HUES64 (cell line): ENCODE results near the gene KCTD16.

Source experiments
- H3K27ac ChIP-seq: 2 replicates; pipeline ENCODE4 v1.7.0; 2013; ENCODE audit warnings: low read depth, low read length, inconsistent platforms
- H3K27me3 ChIP-seq: 2 replicates; pipeline ENCODE4 v1.6.1; 2013; ENCODE audit warnings: mild to moderate bottlenecking, low read length; ENCODE audit not compliant: insufficient read depth
- H3K36me3 ChIP-seq: 2 replicates; pipeline ENCODE4 v1.6.1; 2013; ENCODE audit warnings: mild to moderate bottlenecking, low read length; ENCODE audit not compliant: insufficient read depth
- H3K4me1 ChIP-seq: 2 replicates; pipeline ENCODE4 v1.6.1; 2013; ENCODE audit warnings: mild to moderate bottlenecking, low read length, moderate library complexity; ENCODE audit not compliant: insufficient read depth
- H3K4me3 ChIP-seq: 2 replicates; pipeline ENCODE4 v1.5.1; 2013; ENCODE audit warnings: mild to moderate bottlenecking, low read length, moderate library complexity
- H3K9ac ChIP-seq: 2 replicates; pipeline ENCODE4 v1.6.1; 2013; ENCODE audit warnings: mild to moderate bottlenecking, low read depth, low read length
- H3K9me3 ChIP-seq: 2 replicates; pipeline ENCODE4 v1.6.1; 2013; ENCODE audit warnings: low read depth, low read length; ENCODE audit not compliant: insufficient read depth
- WGBS: fragments of 150-250, 120-280 bp; methylation state at CpG from one replicate; pipeline ENCODE4 v1.1.7; 2013; ENCODE audit warnings: missing lambda C conversion rate; 5-methylcytosine and 5-hydroxymethylcytosine counted together

The KCTD16 gene

GRCh38 chr5:144209361-144209760, 38.7 kb downstream of the KCTD16 start:
- H3K4me1 ChIP-seq: peaks cover 5% of the 10 kb centered on the region; the same call in 1 of the 2 replicates
- H3K36me3 ChIP-seq: no peaks in the 10 kb centered on the region
- no peak overlapping the region for H3K27ac ChIP-seq
- no peak overlapping the region for H3K4me3 ChIP-seq
- no peaks in the 10 kb centered on the region for H3K9me3 ChIP-seq
- 94% methylated on average over 4 of the region's 4 CpGs for WGBS
- H3K9ac ChIP-seq: no peak overlapping the region
- peaks cover 30% of the 10 kb centered on the region for H3K27me3 ChIP-seq

- peaks cover 17% of the 10 kb centered on the region for H3K27me3 ChIP-seq
- H3K4me1 ChIP-seq: no peaks in the 10 kb centered on the region
- H3K9ac ChIP-seq: no peak overlapping the region
- 100% methylated on average over 1 of the region's 1 CpG for WGBS
- H3K27ac ChIP-seq: no peak overlapping the region
- no peaks in the 10 kb centered on the region for H3K36me3 ChIP-seq
- H3K4me3 ChIP-seq: no peak overlapping the region
- H3K9me3 ChIP-seq: no peaks in the 10 kb centered on the region
Observed at GRCh38 chr5:144210655-144211054, 40.0 kb downstream of the KCTD16 start.

- Histone ChIP-seq H3K27ac (no peak overlapping the region), H3K36me3 (no peaks in the 10 kb centered on the region)
- 92% methylated on average over 3 of the region's 3 CpGs for WGBS
Observed at GRCh38 chr5:144219869-144220268, 49.2 kb downstream of the KCTD16 start.

GRCh38 chr5:144227363-144227999, 56.8 kb downstream of the KCTD16 start:
- WGBS: 93% methylated on average over 2 of the region's 2 CpGs
- H3K36me3 ChIP-seq: no peaks in the 10 kb centered on the region
- H3K9ac ChIP-seq: no peak overlapping the region

More at GRCh38 chr5:144219869-144220268, 49.2 kb downstream of the KCTD16 start:
- Histone ChIP-seq H3K9ac (no peak overlapping the region), H3K4me3 (no peak overlapping the region), H3K4me1 (no peaks in the 10 kb centered on the region), H3K27me3 (no peaks in the 10 kb centered on the region), H3K9me3 (no peaks in the 10 kb centered on the region)

GRCh38 chr5:144230806-144231205, 60.1 kb downstream of the KCTD16 start:
- 95% methylated on average over 3 of the region's 4 CpGs for WGBS

More at GRCh38 chr5:144227363-144227999, 56.8 kb downstream of the KCTD16 start:
- Histone ChIP-seq H3K27me3 (no peaks in the 10 kb centered on the region), H3K9me3 (no peaks in the 10 kb centered on the region), H3K4me3 (no peak overlapping the region), H3K27ac (no peak overlapping the region), H3K4me1 (no peaks in the 10 kb centered on the region)

GRCh38 chr5:144232285-144232684, 61.6 kb downstream of the KCTD16 start:
- 99% methylated on average over 5 of the region's 5 CpGs for WGBS
- no peak overlapping the region for H3K4me3 ChIP-seq
- H3K27ac ChIP-seq: no peak overlapping the region
- H3K36me3 ChIP-seq: no peaks in the 10 kb centered on the region
- no peak overlapping the region for H3K9ac ChIP-seq
- no peaks in the 10 kb centered on the region for H3K9me3 ChIP-seq
- H3K27me3 ChIP-seq: no peaks in the 10 kb centered on the region
- H3K4me1 ChIP-seq: no peaks in the 10 kb centered on the region

More at GRCh38 chr5:144230806-144231205, 60.1 kb downstream of the KCTD16 start:
- Histone ChIP-seq H3K9me3 (no peaks in the 10 kb centered on the region), H3K4me1 (no peaks in the 10 kb centered on the region), H3K27ac (no peak overlapping the region), H3K4me3 (no peak overlapping the region), H3K27me3 (no peaks in the 10 kb centered on the region), H3K36me3 (no peaks in the 10 kb centered on the region), H3K9ac (no peak overlapping the region)

GRCh38 chr5:144236499-144236898, 65.8 kb downstream of the KCTD16 start:
- H3K27me3 ChIP-seq: no peaks in the 10 kb centered on the region
- no peak overlapping the region for H3K4me3 ChIP-seq
- no peak overlapping the region for H3K27ac ChIP-seq
- WGBS: 98% methylated on average over 2 of the region's 2 CpGs
- H3K9ac ChIP-seq: no peak overlapping the region
- H3K9me3 ChIP-seq: no peaks in the 10 kb centered on the region
- H3K36me3 ChIP-seq: no peaks in the 10 kb centered on the region
- H3K4me1 ChIP-seq: peaks cover 9% of the 10 kb centered on the region; the same call in 1 of the 2 replicates

- Histone ChIP-seq H3K27ac (no peak overlapping the region), H3K9ac (no peak overlapping the region), H3K27me3 (no peaks in the 10 kb centered on the region), H3K4me3 (no peak overlapping the region), H3K36me3 (no peaks in the 10 kb centered on the region), H3K4me1 (peaks cover 9% of the 10 kb centered on the region; the same call in 1 of the 2 replicates), H3K9me3 (no peaks in the 10 kb centered on the region)
- WGBS: 91% methylated on average over 2 of the region's 2 CpGs
Observed at GRCh38 chr5:144237851-144238250, 67.2 kb downstream of the KCTD16 start.

- Histone ChIP-seq H3K9me3 (no peaks in the 10 kb centered on the region), H3K9ac (no peak overlapping the region), H3K4me1 (peaks cover 17% of the 10 kb centered on the region)
Observed at GRCh38 chr5:144247131-144247530, 76.5 kb downstream of the KCTD16 start.

GRCh38 chr5:144248015-144248414, 77.3 kb downstream of the KCTD16 start:
- no peak overlapping the region for H3K9ac ChIP-seq
- no peaks in the 10 kb centered on the region for H3K27me3 ChIP-seq
- H3K4me3 ChIP-seq: no peak overlapping the region
- H3K36me3 ChIP-seq: no peaks in the 10 kb centered on the region
- WGBS: 90% methylated on average over 2 of the region's 2 CpGs
- peaks cover 17% of the 10 kb centered on the region for H3K4me1 ChIP-seq
- no peak overlapping the region for H3K27ac ChIP-seq
- no peaks in the 10 kb centered on the region for H3K9me3 ChIP-seq

More at GRCh38 chr5:144247131-144247530, 76.5 kb downstream of the KCTD16 start:
- H3K27me3 ChIP-seq: no peaks in the 10 kb centered on the region
- H3K36me3 ChIP-seq: no peaks in the 10 kb centered on the region
- no peak overlapping the region for H3K27ac ChIP-seq
- H3K4me3 ChIP-seq: no peak overlapping the region

- no peak overlapping the region for H3K27ac ChIP-seq
- no peak overlapping the region for H3K4me3 ChIP-seq
- H3K27me3 ChIP-seq: no peaks in the 10 kb centered on the region
- no peaks in the 10 kb centered on the region for H3K36me3 ChIP-seq
- H3K4me1 ChIP-seq: peaks cover 17% of the 10 kb centered on the region
- WGBS: 57% methylated on average over 2 of the region's 2 CpGs
- no peak overlapping the region for H3K9ac ChIP-seq
- H3K9me3 ChIP-seq: no peaks in the 10 kb centered on the region
Observed at GRCh38 chr5:144249755-144250464, 79.2 kb downstream of the KCTD16 start.
